Lower leg skin (tissue), 4 donors: ENCODE measurements around the gene HPD. TPM values are rescaled to one million over a fixed set of nuclear protein-coding genes. Genes with fewer than 3 reads are reported as not detected.
"Not testable (repeated sequence)": the region's sequence is repeated elsewhere in the genome, so short reads cannot be mapped to it uniquely, and the experiment has no call there.

Experiments used
- DNase-seq, 2 donors: peaks; one replicate each; pipeline ENCODE4 v3.0.0-alpha.2; 2019; ENCODE audit warnings: low spot score in 2 of 2
- H3K4me3 ChIP-seq: fragments of 200-600 bp; sonication (generic); 2 replicates; pipeline ENCODE4 v1.5.1; 2017; ENCODE audit warnings: mild to moderate bottlenecking, low read depth; ENCODE audit not compliant: poor library complexity, severe bottlenecking
- CTCF ChIP-seq, 3 donors: fragments of 450-650 bp; IDR thresholded peaks; one replicate each; pipeline ENCODE4 v1.5.1; 2016; ENCODE audit warnings: antibody characterized with exemption in 3 of 3, mild to moderate bottlenecking in 3 of 3, moderate library complexity in 2 of 3
- POLR2A ChIP-seq, 2 donors: fragments of 450-650 bp; IDR thresholded peaks; one replicate each; pipeline ENCODE4 v1.6.1; 2016 to 2017; ENCODE audit warnings: antibody characterized with exemption in 2 of 2, mild to moderate bottlenecking in 1 of 2, moderate library complexity in 1 of 2
- WGBS, 2 donors: methylation state at CpG; one replicate each; pipeline ENCODE4 v1.1.5; 2018; 5-methylcytosine and 5-hydroxymethylcytosine counted together
- intact Hi-C: fragments of 100-400 bp; cut with DNase I; formaldehyde crosslinking; loops from one replicate; pipeline ENCODE4 v1.15.0; 2023; ENCODE audit warnings: low total_unique reads
- total RNA-seq, 4 donors: library from RNA; depleted of rRNA; stranded (reverse); fragments of >200 nt; gene quantifications; one replicate each; pipeline ENCODE4 v1.1.0, GENCODE V29; 2016

Gene HPD
- total RNA-seq, 4 donors from 2014 or later = not detected

- intact Hi-C loops = loop anchor here (5.0 kb wide), 1 partner anchor 91 kb away; no protein-coding TSS in a partner anchor
- 59 to 76% methylated on average over 18 to 29 of the region's 48 CpGs for WGBS, 2 donors
- H3K4me3 ChIP-seq = no peak overlapping the region
- DNase-seq = no peak
- TF ChIP-seq CTCF (IDR thresholded peaks at IDR 0.05) (no peak), POLR2A (IDR thresholded peaks at IDR 0.05) (no peak)
These were observed 65.8 kb downstream of the HPD start for GRCh38 chr12:121792607-121793439.

GRCh38 chr12:121791671-121792551 is 66.7 kb downstream of the HPD start:
- 83 to 88% methylated on average over 11 to 13 of the region's 14 CpGs for WGBS, 2 donors
- no peak for DNase-seq
- intact Hi-C loops = loop anchor here (5.0 kb wide), 1 partner anchor 90 kb away; no protein-coding TSS in a partner anchor
- TF ChIP-seq CTCF (IDR thresholded peaks at IDR 0.05) = no peak
- TF ChIP-seq POLR2A (IDR thresholded peaks at IDR 0.05) = no peak
- H3K4me3 ChIP-seq = no peak overlapping the region

- intact Hi-C loops = loop anchor here (5.0 kb wide), 1 partner anchor 88 kb away; no protein-coding TSS in a partner anchor
- H3K4me3 ChIP-seq, DNase-seq: not testable (repeated sequence)
- 86 to 99% methylated on average over 8 of the region's 8 CpGs for WGBS, 2 donors
These were observed 67.9 kb downstream of the HPD start for GRCh38 chr12:121790785-121791184.

GRCh38 chr12:121789800-121790728 is 68.6 kb downstream of the HPD start:
- no peak for DNase-seq
- TF ChIP-seq POLR2A (IDR thresholded peaks at IDR 0.05) (no peak), CTCF (IDR thresholded peaks at IDR 0.05) (no peak)
- intact Hi-C loops = loop anchor here (5.0 kb wide), 1 partner anchor 88 kb away; no protein-coding TSS in a partner anchor
- 73 to 74% methylated on average over 27 to 28 of the region's 28 CpGs for WGBS, 2 donors
- H3K4me3 ChIP-seq = no peak overlapping the region

Other genes starting within 250 kb of the HPD start
- 10 to 100 TPM; 65.1 to 77.7 (median 69.6) TPM for gene ORAI1, start 232.3 kb downstream of the HPD start, total RNA-seq
- gene MORN3, start 189.2 kb downstream of the HPD start, total RNA-seq = 1 to 10 TPM; 2.3 to 5.9 (median 5.3) TPM
- gene TMEM120B, start 146.1 kb downstream of the HPD start, total RNA-seq = 1 to 10 TPM; 3.5 to 7.2 (median 5.1) TPM
- 10 to 100 TPM in 2 of 4 donors, 1 to 10 TPM in 2; 5.4 to 24.1 (median 9.9) TPM for gene RHOF, start 65.2 kb downstream of the HPD start, total RNA-seq
- gene SETD1B, start 54.9 kb downstream of the HPD start, total RNA-seq = 10 to 100 TPM; 10.1 to 15.0 (median 11.6) TPM
- 10 to 100 TPM; 67.9 to 87.5 (median 82.7) TPM for gene PSMD9, start 29.9 kb upstream of the HPD start, total RNA-seq
- 1 to 10 TPM in 3 of 4 donors, under 1 TPM in 1; 0.30 to 6.2 (median 3.4) TPM for gene CFAP251, start 59.7 kb upstream of the HPD start, total RNA-seq
- gene BCL7A, start 163.0 kb upstream of the HPD start, total RNA-seq = 10 to 100 TPM; 17.8 to 22.3 (median 18.9) TPM
- gene MLXIP, start 219.9 kb upstream of the HPD start, total RNA-seq = 10 to 100 TPM; 15.5 to 34.5 (median 19.8) TPM